ENCODE data around the gene SSR1. TPM values are rescaled to one million over a fixed set of nuclear protein-coding genes. Genes with fewer than 3 reads are reported as not detected.
"Not testable (repeated sequence)": the region's sequence is repeated elsewhere in the genome, so short reads cannot be mapped to it uniquely, and the experiment has no call there.

The SSR1 gene
- total and polyA plus RNA-seq, 2 donors from 2014 or later: 40.4 to 163 TPM

GRCh38 chr6:7283676-7284075 is 29.3 kb downstream of the SSR1 start:
- no peaks in the 10 kb centered on the region for H3K27me3 ChIP-seq (ENCODE audit: control insufficient read depth, insufficient read depth, low read length)
- H3K4me3 ChIP-seq (ENCODE audit: low read length in 3 of 3): no peak overlapping the region
- intact Hi-C loops (cut with DNase I): no loop called here
- no peak overlapping the region for H3K27ac ChIP-seq (ENCODE audit: low read depth in 2 of 2, low read length in 2 of 2)
- no peak overlapping the region for H3K9ac ChIP-seq (ENCODE audit: low read length in 3 of 3)
- peaks cover 0 to 11% (median under 1%) of the 10 kb centered on the region in 3 donors for H3K36me3 ChIP-seq (ENCODE audit: control insufficient read depth in 2 of 3, insufficient read depth in 3 of 3, low read length in 3 of 3)
- no peaks in the 10 kb centered on the region for H3K4me1 ChIP-seq (ENCODE audit: control insufficient read depth in 2 of 3, insufficient read depth in 2 of 3, low read depth in 1 of 3, low read length in 3 of 3)
- no peak for TF ChIP-seq CTCF (IDR thresholded peaks at IDR 0.05; ENCODE audit: borderline replicate concordance, extremely low read depth, insufficient read depth)
- DNase-seq (no peak), FAIRE-seq (no peak)
- no peaks in the 10 kb centered on the region for H3K9me3 ChIP-seq (ENCODE audit: control insufficient read depth in 2 of 3, insufficient read depth in 1 of 3, low read length in 3 of 3)

- Histone ChIP-seq H3K4me1 (ENCODE audit: control insufficient read depth in 2 of 3, insufficient read depth in 2 of 3, low read depth in 1 of 3, low read length in 3 of 3) (no peaks in the 10 kb centered on the region), H3K27me3 (ENCODE audit: control insufficient read depth, insufficient read depth, low read length) (no peaks in the 10 kb centered on the region), H3K27ac (ENCODE audit: low read depth in 2 of 2, low read length in 2 of 2) (no peak overlapping the region), H3K9ac (ENCODE audit: low read length in 3 of 3) (no peak overlapping the region), H3K9me3 (ENCODE audit: control insufficient read depth in 2 of 3, insufficient read depth in 1 of 3, low read length in 3 of 3) (no peaks in the 10 kb centered on the region), H3K36me3 (ENCODE audit: control insufficient read depth in 2 of 3, insufficient read depth in 3 of 3, low read length in 3 of 3) (peaks cover 0 to 11% (median 0%) of the 10 kb centered on the region in 3 donors), H3K4me3 (ENCODE audit: low read length in 3 of 3) (no peak overlapping the region)
- no peak for FAIRE-seq
- no peak for DNase-seq
- no peak for TF ChIP-seq CTCF (IDR thresholded peaks at IDR 0.05; ENCODE audit: borderline replicate concordance, extremely low read depth, insufficient read depth)
- intact Hi-C loops (cut with DNase I): no loop called here
Measured at GRCh38 chr6:7282097-7282906, 30.7 kb downstream of the SSR1 start.

- H3K9me3 ChIP-seq (ENCODE audit: control insufficient read depth in 2 of 3, insufficient read depth in 1 of 3, low read length in 3 of 3): no peaks in the 10 kb centered on the region
- peak in 1 of 5 donors; percentile 46 for DNase-seq
- H3K36me3 ChIP-seq (ENCODE audit: control insufficient read depth in 2 of 3, insufficient read depth in 3 of 3, low read length in 3 of 3): no peaks in the 10 kb centered on the region
- no peak overlapping the region for H3K9ac ChIP-seq (ENCODE audit: low read length in 3 of 3)
- no peak for FAIRE-seq
- intact Hi-C loops (cut with DNase I): no loop called here
- H3K4me3 ChIP-seq (ENCODE audit: low read length in 3 of 3): no peak overlapping the region
- H3K27me3 ChIP-seq (ENCODE audit: control insufficient read depth, insufficient read depth, low read length): no peaks in the 10 kb centered on the region
- no peaks in the 10 kb centered on the region for H3K4me1 ChIP-seq (ENCODE audit: control insufficient read depth in 2 of 3, insufficient read depth in 2 of 3, low read depth in 1 of 3, low read length in 3 of 3)
- H3K27ac ChIP-seq (ENCODE audit: low read depth in 2 of 2, low read length in 2 of 2): no peak overlapping the region
- no peak for TF ChIP-seq CTCF (IDR thresholded peaks at IDR 0.05; ENCODE audit: borderline replicate concordance, extremely low read depth, insufficient read depth)
Measured at GRCh38 chr6:7276199-7276524, 36.8 kb downstream of the SSR1 start.

DNA sequence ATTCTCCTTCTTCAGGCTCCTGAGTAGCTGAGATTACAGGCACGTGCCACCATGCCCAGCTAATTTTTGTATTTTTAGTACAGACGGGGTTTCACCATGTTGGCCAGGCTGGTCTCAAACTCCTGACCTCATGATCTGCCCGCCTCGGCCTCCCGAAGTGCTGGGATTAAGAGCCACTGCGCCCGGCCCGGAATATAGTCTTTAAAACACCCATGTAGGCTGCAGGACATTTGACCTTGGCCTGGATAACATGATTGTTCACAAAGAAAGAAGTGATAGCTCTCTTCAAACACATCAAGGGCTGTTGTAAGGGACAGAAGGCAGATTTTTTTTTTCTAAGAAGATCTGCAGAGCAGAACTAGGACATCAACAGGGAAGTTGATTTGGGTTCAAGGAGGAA is 38.5 kb downstream of the SSR1 start:
- H3K27ac ChIP-seq (ENCODE audit: low read depth in 2 of 2, low read length in 2 of 2); H3K36me3 ChIP-seq (ENCODE audit: control insufficient read depth in 2 of 3, insufficient read depth in 3 of 3, low read length in 3 of 3); H3K4me1 ChIP-seq (ENCODE audit: control insufficient read depth in 2 of 3, insufficient read depth in 2 of 3, low read depth in 1 of 3, low read length in 3 of 3); H3K9me3 ChIP-seq (ENCODE audit: control insufficient read depth in 2 of 3, insufficient read depth in 1 of 3, low read length in 3 of 3); intact Hi-C loops (cut with DNase I); H3K27me3 ChIP-seq (ENCODE audit: control insufficient read depth, insufficient read depth, low read length); H3K4me3 ChIP-seq (ENCODE audit: low read length in 3 of 3); H3K9ac ChIP-seq (ENCODE audit: low read length in 3 of 3); FAIRE-seq: not testable (repeated sequence)
- peak in 2 of 5 donors; percentile 11 to 15 for DNase-seq

Data from kidney (tissue), 14 donors.